Measurements from ENCODE around the gene C4BPB. TPM values are rescaled to one million over a fixed set of nuclear protein-coding genes. Genes with fewer than 3 reads are reported as not detected.

C4BPB gene
- total and polyA plus RNA-seq, 2 of the 13 experiments (the other 11 are each of a cell fraction or from before 2014, with no cell fraction given): 155 to 266 TPM

DNA sequence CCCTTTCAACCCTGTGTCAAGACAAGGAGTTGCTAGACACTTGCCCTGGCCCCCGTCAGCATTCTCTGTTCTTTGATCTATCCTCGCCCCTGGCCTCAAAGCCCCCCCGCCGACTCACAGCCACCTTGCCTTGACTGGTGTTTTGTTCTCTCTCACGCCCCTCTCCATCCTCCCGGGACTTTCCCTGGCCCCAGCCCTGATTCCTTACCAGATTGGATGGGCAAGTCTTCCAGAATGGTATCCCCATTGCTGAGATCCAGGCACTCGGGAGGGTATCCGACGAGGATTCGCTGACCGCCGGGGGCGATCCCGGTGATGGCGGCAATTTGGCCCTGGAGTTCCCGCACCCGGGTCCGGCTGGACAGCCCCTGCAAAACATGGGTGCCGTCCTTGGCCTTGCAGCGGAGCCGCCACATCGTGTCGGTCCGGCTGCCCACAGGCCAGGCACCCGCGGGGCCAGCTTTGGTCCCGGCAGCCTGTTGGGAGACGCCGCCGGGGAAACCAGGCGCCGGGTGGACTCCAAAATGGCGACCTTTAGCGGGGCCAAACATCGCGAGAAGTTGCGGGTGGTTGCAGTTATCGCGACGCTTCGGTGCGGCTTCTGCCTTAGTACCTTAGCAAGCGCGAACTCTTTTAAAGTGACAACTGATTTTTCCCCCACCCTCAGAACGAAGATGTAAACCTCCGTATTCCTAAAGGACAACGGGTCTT is 38.0 kb upstream of the C4BPB start (continued):
- TF ChIP-seq, protein P1, sequence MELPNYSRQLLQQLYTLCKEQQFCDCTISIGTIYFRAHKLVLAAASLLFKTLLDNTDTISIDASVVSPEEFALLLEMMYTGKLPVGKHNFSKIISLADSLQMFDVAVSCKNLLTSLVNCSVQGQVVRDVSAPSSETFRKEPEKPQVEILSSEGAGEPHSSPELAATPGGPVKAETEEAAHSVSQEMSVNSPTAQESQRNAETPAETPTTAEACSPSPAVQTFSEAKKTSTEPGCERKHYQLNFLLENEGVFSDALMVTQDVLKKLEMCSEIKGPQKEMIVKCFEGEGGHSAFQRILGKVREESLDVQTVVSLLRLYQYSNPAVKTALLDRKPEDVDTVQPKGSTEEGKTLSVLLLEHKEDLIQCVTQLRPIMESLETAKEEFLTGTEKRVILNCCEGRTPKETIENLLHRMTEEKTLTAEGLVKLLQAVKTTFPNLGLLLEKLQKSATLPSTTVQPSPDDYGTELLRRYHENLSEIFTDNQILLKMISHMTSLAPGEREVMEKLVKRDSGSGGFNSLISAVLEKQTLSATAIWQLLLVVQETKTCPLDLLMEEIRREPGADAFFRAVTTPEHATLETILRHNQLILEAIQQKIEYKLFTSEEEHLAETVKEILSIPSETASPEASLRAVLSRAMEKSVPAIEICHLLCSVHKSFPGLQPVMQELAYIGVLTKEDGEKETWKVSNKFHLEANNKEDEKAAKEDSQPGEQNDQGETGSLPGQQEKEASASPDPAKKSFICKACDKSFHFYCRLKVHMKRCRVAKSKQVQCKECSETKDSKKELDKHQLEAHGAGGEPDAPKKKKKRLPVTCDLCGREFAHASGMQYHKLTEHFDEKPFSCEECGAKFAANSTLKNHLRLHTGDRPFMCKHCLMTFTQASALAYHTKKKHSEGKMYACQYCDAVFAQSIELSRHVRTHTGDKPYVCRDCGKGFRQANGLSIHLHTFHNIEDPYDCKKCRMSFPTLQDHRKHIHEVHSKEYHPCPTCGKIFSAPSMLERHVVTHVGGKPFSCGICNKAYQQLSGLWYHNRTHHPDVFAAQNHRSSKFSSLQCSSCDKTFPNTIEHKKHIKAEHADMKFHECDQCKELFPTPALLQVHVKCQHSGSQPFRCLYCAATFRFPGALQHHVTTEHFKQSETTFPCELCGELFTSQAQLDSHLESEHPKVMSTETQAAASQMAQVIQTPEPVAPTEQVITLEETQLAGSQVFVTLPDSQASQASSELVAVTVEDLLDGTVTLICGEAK (IDR thresholded peaks at IDR 0.05): no peak
- TF ChIP-seq, protein P1 (CRISPR knock-in tag; IDR thresholded peaks at IDR 0.05): peak; percentile 82
- TF ChIP-seq, protein P2, sequence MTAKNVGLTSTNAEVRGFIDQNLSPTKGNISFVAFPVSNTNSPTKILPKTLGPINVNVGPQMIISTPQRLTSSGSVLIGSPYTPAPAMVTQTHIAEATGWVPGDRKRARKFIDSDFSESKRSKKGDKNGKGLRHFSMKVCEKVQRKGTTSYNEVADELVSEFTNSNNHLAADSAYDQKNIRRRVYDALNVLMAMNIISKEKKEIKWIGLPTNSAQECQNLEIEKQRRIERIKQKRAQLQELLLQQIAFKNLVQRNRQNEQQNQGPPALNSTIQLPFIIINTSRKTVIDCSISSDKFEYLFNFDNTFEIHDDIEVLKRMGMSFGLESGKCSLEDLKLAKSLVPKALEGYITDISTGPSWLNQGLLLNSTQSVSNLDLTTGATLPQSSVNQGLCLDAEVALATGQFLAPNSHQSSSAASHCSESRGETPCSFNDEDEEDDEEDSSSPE (CRISPR knock-in tag; IDR thresholded peaks at IDR 0.05): peak; percentile 57
- no peak for TF ChIP-seq ZBTB7A (CRISPR knock-in tag; IDR thresholded peaks at IDR 0.05)
- TF ChIP-seq CBX5 (CRISPR knock-in tag; IDR thresholded peaks at IDR 0.05; ENCODE audit: borderline replicate concordance): no peak
- 0 out of 2 replicates have a peak, but pooled peaks have one; percentile 52 for TF ChIP-seq ZFP90 (CRISPR knock-in tag; IDR thresholded peaks at IDR 0.05; ENCODE audit: borderline replicate concordance)
- TF ChIP-seq, protein P3, sequence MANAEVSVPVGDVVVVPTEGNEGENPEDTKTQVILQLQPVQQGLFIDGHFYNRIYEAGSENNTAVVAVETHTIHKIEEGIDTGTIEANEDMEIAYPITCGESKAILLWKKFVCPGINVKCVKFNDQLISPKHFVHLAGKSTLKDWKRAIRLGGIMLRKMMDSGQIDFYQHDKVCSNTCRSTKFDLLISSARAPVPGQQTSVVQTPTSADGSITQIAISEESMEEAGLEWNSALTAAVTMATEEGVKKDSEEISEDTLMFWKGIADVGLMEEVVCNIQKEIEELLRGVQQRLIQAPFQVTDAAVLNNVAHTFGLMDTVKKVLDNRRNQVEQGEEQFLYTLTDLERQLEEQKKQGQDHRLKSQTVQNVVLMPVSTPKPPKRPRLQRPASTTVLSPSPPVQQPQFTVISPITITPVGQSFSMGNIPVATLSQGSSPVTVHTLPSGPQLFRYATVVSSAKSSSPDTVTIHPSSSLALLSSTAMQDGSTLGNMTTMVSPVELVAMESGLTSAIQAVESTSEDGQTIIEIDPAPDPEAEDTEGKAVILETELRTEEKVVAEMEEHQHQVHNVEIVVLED (CRISPR knock-in tag; IDR thresholded peaks at IDR 0.05; ENCODE audit: borderline replicate concordance): peak; percentile 59; the same call in 1 of the 2 replicates
- TF ChIP-seq, protein P4, sequence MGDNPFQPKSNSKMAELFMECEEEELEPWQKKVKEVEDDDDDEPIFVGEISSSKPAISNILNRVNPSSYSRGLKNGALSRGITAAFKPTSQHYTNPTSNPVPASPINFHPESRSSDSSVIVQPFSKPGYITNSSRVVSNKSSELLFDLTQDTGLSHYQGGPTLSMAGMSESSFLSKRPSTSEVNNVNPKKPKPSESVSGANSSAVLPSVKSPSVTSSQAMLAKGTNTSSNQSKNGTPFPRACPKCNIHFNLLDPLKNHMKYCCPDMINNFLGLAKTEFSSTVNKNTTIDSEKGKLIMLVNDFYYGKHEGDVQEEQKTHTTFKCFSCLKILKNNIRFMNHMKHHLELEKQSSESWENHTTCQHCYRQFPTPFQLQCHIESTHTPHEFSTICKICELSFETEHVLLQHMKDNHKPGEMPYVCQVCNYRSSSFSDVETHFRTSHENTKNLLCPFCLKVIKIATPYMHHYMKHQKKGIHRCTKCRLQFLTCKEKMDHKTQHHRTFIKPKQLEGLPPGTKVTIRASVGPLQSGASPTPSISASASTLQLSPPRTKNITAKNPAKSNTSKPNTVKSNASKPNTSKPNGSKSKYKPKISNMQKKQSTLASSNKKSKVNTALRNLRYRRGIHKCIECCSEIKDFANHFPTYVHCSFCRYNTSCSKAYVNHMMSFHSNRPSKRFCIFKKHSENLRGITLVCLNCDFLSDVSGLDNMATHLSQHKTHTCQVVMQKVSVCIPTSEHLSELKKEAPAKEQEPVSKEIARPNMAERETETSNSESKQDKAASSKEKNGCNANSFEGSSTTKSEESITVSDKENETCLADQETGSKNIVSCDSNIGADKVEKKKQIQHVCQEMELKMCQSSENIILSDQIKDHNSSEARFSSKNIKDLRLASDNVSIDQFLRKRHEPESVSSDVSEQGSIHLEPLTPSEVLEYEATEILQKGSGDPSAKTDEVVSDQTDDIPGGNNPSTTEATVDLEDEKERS (CRISPR knock-in tag; IDR thresholded peaks at IDR 0.05): no peak
- TF ChIP-seq, protein P5, sequence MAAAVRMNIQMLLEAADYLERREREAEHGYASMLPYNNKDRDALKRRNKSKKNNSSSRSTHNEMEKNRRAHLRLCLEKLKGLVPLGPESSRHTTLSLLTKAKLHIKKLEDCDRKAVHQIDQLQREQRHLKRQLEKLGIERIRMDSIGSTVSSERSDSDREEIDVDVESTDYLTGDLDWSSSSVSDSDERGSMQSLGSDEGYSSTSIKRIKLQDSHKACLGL (CRISPR knock-in tag; IDR thresholded peaks at IDR 0.05): peak; percentile 71
- peak; percentile 78 for TF ChIP-seq TAF1 (CRISPR knock-in tag; IDR thresholded peaks at IDR 0.05)
- no peak for TF ChIP-seq HOXA5 (CRISPR knock-in tag; IDR thresholded peaks at IDR 0.05)
- no peak for TF ChIP-seq ZNF441 (CRISPR knock-in tag; IDR thresholded peaks at IDR 0.05; ENCODE audit: borderline replicate concordance)
- 0 out of 2 replicates have a peak, but pooled peaks have one; percentile 33 for TF ChIP-seq ZNF274 (CRISPR knock-in tag; IDR thresholded peaks at IDR 0.05)
